GM19351 (cell line): ENCODE results near the gene PXDN.

Source experiments
- ATAC-seq: cut with Tn5 transposase; IDR thresholded peaks from one replicate; pipeline ENCODE4 v1.9.1; 2021; ENCODE audit warnings: mild to moderate bottlenecking, moderate library complexity; ENCODE audit not compliant: unreplicated experiment

Gene PXDN

DNA sequence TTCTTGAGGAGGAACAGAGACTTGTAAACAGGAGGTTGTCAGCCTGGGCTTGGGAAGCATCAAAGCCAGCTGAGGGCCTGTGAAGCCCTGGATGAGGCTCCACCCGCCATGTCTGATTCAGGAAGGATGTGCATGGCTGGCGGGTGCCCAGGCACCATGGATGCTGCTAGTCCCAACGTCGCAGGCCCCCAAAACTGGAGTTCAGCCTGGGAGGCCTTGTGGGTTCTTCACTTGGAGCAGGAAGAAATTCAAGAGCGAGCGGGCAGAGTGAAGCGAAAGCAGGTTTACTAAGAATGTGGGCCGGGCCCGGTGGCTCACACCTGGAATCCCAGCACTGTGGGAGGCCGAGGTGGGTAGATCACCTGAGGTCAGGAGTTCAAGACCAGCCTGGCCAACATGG is 12.1 kb upstream of the PXDN start:
- ATAC-seq: no peak

GRCh38 chr2:1755436-1756191 is 11.3 kb upstream of the PXDN start:
- ATAC-seq: no peak

GRCh38 chr2:1754461-1755170 is 10.3 kb upstream of the PXDN start:
- ATAC-seq: no peak

DNA sequence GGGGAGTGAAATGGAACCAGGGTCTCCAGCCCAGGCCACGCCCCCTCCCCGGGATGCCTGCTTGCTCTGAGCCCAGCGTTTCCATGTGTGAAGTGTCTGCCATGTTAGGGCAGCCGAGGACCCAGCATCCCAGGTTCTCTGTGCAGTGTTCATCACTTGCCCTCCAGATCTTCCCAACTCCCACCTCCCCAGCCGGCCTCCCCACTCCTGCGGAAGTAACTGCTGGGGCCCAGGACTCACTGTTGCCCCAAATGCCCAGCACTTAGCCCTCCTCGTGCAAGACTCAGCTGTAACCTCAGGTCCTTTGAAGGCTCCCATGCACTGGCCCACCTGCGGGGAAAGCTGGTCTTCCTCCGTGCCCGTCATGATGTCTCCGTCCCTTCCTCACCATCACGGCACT is 9.7 kb upstream of the PXDN start:
- ATAC-seq: no peak

- no peak for ATAC-seq
Observed at GRCh38 chr2:1752751-1753150, 8.4 kb upstream of the PXDN start.

GRCh38 chr2:1751767-1752725 is 7.7 kb upstream of the PXDN start:
- no peak for ATAC-seq

GRCh38 chr2:1750933-1751766 is 6.8 kb upstream of the PXDN start:
- peak; percentile 85 for ATAC-seq

- no peak for ATAC-seq
Observed at GRCh38 chr2:1750270-1750932, 6.1 kb upstream of the PXDN start.

- no peak for ATAC-seq
Observed at GRCh38 chr2:1749489-1750119, 5.3 kb upstream of the PXDN start.

DNA sequence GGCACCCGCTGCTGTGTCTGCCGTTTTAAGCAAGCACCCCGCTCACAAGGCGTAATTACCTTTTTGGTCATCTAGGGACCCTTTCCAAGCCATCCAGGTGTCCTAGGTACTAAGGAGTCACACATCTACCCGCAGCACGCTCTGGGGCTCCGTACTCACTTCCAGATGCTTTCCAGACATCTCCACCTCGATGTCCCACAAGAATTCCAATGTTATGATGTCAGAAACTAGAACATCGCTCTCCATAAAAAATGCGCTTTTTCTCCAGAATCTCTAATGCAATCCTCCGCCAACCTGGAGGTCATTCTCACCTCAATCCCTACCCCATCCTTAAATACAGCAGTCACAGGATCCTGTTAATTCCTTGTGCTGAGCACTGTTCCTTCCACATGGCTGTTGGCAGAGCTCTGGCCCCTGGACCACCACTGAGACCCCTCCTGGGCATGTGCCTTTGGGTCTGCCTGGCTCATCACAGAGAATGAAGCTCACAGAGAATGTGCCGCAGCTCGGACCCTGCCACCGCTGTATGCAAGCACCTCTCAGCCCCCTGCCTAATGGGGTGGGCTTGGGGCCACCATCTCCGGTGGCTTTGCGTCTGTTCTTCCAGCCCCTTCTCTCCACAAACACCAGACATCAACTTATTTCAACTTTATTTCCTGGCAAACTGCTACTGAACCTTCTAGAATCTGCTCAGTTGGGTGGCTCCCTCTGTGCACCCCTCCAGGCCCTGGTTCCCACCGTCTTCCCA is 4.6 kb upstream of the PXDN start:
- ATAC-seq: no peak

GRCh38 chr2:1748176-1748740 is 3.9 kb upstream of the PXDN start:
- ATAC-seq: no peak

DNA sequence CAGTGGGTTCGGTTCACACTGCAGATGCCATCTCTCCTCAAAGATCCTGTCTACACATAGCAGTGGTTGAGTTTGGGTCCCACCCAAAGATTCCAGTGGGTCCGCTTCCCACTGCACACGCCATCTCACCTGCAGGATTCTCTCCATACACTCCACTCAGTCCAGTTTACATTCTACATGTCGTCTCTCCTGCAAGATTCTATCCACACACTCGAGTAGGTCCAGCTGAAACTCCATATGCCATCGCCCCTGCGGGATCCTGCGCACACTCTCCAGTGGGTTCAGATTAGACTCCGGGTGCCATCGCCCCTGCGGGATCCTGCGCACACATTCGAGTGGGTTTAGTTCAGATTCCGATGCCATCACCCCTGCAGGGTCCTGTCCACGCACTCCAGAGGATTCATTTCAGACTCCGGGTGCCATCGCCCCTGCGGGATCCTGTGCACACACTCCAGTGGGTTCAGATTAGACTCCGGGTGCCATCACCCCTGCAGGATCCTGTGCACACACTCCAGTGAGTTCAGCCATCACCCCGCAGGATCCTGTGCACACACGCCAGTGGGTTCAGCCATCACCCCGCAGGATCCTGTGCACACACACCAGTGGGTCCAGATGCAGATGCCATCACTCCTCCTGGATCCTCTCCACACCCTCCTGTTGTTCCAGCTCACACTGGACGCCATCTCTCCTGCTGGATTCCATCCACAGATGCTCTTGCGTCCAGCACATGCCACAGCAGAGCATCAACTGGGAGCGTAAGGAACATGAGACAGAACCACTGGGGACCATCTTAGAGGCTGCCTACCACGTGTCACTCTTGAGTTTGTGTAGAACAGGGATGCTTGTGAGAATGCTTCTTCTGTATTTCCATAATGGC is 3.0 kb upstream of the PXDN start:
- no peak for ATAC-seq

- no peak for ATAC-seq
Observed at GRCh38 chr2:1746174-1747064, 2.1 kb upstream of the PXDN start.

DNA sequence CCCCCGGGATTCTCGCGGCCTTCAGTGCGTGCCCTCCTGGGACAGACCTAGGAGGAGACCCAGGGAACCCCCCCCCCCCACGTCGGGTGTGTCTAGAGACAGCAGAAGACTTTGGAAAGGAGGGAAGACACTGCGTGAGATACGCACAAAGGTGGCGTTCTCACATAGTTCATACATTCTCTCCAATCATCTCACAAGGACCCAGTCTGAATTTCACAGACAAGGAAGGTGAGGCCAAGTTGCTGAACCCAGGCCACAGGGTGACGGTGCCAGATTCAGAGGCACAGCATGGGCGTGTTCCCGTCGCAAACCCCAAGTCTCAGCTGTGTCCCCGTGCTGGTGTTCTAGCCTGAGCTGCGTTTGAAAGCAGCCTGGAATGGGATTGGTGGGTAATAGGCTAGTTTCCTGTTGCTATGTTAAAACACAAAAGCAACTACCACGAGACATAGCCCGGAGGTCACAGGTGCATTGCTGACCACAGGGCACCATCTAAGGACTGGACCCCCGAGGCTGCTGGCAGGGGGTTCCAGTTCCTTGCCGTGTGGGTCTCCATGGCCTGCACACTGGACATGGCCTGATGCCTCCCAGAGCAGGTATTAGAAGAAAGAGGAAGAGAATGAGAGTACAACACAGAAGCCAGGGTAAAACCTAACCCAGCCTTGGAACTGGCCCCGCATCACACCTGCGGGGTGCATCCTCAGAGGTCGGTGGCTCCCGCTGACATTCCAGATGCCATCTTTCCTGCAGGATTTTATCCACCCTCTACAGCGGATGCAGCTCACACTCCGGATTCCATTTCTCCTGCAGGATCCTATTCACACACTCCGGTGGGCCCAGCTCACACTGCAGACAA is 1.1 kb upstream of the PXDN start:
- ATAC-seq: no peak

DNA sequence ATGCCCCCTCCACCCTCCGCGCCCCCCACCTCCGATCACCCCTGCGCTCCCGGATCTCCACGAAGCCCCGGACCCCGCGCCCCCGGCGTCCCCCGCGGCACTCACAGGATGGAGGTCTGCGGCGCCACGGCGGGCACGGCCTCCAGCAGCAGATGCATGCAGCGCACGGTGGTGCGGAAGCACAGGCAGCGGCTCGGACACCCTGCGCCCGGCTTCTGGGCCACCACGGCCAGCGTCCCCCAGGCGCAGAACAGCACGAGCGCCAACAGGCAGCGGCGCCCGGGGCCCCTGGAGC is 217 bp downstream of the PXDN start:
- ATAC-seq: no peak
